Esophagus squamous epithelium (tissue), 4 donors: ENCODE data around the gene LIMS1.

Source experiments
- CTCF ChIP-seq, 6 experiments: fragments of 450-650 bp in 4 of 6; fragments of 200-600 bp in 2 of 6; sonication (generic) in 2 of 6; IDR thresholded peaks; one replicate each; pipeline ENCODE4 v1.5.1; 2016 to 2019; ENCODE audit warnings: antibody characterized with exemption in 6 of 6, mild to moderate bottlenecking in 4 of 6, moderate library complexity in 4 of 6
- POLR2A ChIP-seq, 4 donors: fragments of 450-650 bp; IDR thresholded peaks; one replicate each; pipeline ENCODE4 v1.6.1; 2017; ENCODE audit warnings: antibody characterized with exemption in 4 of 4, mild to moderate bottlenecking in 4 of 4, moderate library complexity in 3 of 4

DNA sequence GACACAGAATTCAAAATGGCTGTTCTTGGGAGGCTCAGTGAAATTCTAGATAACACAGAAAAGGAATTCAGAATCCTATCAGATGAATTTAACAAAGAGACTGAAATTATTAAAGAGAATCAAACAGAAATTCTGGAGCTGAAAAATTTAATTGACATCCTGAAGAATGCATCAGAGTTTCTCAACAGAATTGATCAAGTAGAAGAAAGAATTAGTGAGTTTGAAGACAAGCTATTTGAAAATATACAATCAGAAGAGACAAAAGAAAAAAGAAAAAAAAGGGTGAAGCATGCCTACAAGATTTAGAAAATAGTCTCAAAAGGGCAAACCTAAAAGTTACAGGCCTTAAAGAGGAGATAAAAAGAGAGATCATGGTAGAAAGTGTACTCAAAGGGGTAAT is 173.0 kb downstream of the LIMS1 start:
- TF ChIP-seq CTCF (IDR thresholded peaks at IDR 0.05) (no peak), POLR2A (IDR thresholded peaks at IDR 0.05) (no peak)
